ENCODE results near the gene HOXC10. TPM values are rescaled to one million over a fixed set of nuclear protein-coding genes. Genes with fewer than 3 reads are reported as not detected.

The HOXC10 gene
- total RNA-seq, 2 donors from 2014 or later = not detected

GRCh38 chr12:53959314-53959713 is 25.6 kb upstream of the HOXC10 start:
- TF ChIP-seq CTCF (conservative IDR thresholded peaks at IDR 0.05) = no peak
- no peak for DNase-seq

DNA sequence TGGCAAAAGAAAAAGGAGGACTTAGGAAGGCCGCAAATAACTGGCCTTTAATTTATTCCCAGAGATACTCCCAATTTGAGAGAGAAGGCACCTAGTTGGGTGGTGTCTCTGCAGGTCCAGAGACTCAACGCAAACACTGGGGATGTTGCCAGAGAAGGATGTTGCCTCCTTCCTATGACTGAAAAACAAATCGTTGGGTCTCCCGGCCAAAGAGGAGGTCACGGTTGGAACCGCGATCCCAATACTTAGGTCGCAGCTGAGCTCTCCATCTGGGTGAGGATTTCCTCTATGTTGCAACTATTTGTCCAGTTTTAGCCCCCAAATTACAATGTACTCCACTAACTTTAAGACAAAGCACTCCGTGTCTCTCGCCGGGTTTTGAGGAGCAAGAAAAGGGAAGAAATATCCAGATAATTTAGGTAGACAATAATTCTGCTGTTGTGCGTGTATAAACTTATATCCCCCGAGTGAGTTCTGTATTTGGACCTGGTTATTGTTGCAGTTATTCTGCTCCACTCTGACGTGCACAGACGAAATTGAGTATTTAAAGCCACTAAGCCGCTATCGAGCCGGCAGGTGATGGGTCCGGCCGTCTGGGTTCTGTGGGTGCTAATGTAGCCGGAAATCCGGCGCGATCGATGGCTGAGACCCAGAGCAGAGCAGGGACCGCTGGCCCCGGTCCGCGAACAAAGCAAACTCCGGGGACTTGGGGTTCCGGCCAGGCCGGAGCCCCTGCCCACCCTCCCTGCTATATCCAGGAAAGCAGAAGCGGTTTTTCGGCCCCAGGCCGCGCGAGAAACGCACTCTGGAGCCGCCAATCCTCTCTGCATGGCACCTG is 24.5 kb upstream of the HOXC10 start:
- Histone ChIP-seq H3K27ac (ENCODE audit: low read depth, low read length) (no peak overlapping the region), H3K27me3 (ENCODE audit: control insufficient read depth, insufficient read depth, low read length, poor library complexity, severe bottlenecking) (peaks cover 100% of the 10 kb centered on the region), H3K9ac (ENCODE audit: extremely low read depth, low read length, poor library complexity, severe bottlenecking) (no peak overlapping the region), H3K9me3 (ENCODE audit: control insufficient read depth, low read length) (peaks cover 4% of the 10 kb centered on the region), H3K4me1 (ENCODE audit: control insufficient read depth, insufficient read depth, low read length) (no peaks in the 10 kb centered on the region), H3K36me3 (ENCODE audit: control insufficient read depth, insufficient read depth, low read length) (no peaks in the 10 kb centered on the region), H3K4me3 (ENCODE audit: low read length) (no peak overlapping the region)
- no peak overlapping the region for H3K27ac Mint-ChIP-seq
- no peak overlapping the region for H3K4me3 Mint-ChIP-seq
- peaks cover 100% of the 10 kb centered on the region for H3K27me3 Mint-ChIP-seq (ENCODE audit: insufficient read depth)
- peak; percentile 76 for DNase-seq
- WGBS, 2 experiments (ENCODE audit: insufficient coverage in 1 of 2, insufficient read length in 1 of 2) = 28 to 50% methylated on average over 10 to 39 of the region's 39 CpGs
- no peaks in the 10 kb centered on the region for H3K9me3 Mint-ChIP-seq
- no peaks in the 10 kb centered on the region for H3K4me1 Mint-ChIP-seq
- H3K36me3 Mint-ChIP-seq (ENCODE audit: low read depth) = no peaks in the 10 kb centered on the region
- no peak for TF ChIP-seq CTCF (conservative IDR thresholded peaks at IDR 0.05)

More at GRCh38 chr12:53959314-53959713, 25.6 kb upstream of the HOXC10 start:
- H3K4me3 Mint-ChIP-seq = no peak overlapping the region
- WGBS, 2 experiments (ENCODE audit: insufficient coverage in 1 of 2, insufficient read length in 1 of 2) = 31 to 32% methylated on average over 2 to 4 of the region's 4 CpGs
- H3K4me1 ChIP-seq (ENCODE audit: control insufficient read depth, insufficient read depth, low read length) = no peaks in the 10 kb centered on the region
- no peaks in the 10 kb centered on the region for H3K36me3 Mint-ChIP-seq (ENCODE audit: low read depth)
- H3K9me3 ChIP-seq (ENCODE audit: control insufficient read depth, low read length) = peaks cover 10% of the 10 kb centered on the region
- H3K36me3 ChIP-seq (ENCODE audit: control insufficient read depth, insufficient read depth, low read length) = no peaks in the 10 kb centered on the region
- no peak overlapping the region for H3K27ac Mint-ChIP-seq
- H3K9me3 Mint-ChIP-seq = no peaks in the 10 kb centered on the region
- H3K27me3 Mint-ChIP-seq (ENCODE audit: insufficient read depth) = peaks cover 99% of the 10 kb centered on the region
- H3K4me1 Mint-ChIP-seq = no peaks in the 10 kb centered on the region
- no peak overlapping the region for H3K9ac ChIP-seq (ENCODE audit: extremely low read depth, low read length, poor library complexity, severe bottlenecking)
- no peak overlapping the region for H3K27ac ChIP-seq (ENCODE audit: low read depth, low read length)
- H3K27me3 ChIP-seq (ENCODE audit: control insufficient read depth, insufficient read depth, low read length, poor library complexity, severe bottlenecking) = peaks cover 100% of the 10 kb centered on the region
- no peak overlapping the region for H3K4me3 ChIP-seq (ENCODE audit: low read length)

DNA sequence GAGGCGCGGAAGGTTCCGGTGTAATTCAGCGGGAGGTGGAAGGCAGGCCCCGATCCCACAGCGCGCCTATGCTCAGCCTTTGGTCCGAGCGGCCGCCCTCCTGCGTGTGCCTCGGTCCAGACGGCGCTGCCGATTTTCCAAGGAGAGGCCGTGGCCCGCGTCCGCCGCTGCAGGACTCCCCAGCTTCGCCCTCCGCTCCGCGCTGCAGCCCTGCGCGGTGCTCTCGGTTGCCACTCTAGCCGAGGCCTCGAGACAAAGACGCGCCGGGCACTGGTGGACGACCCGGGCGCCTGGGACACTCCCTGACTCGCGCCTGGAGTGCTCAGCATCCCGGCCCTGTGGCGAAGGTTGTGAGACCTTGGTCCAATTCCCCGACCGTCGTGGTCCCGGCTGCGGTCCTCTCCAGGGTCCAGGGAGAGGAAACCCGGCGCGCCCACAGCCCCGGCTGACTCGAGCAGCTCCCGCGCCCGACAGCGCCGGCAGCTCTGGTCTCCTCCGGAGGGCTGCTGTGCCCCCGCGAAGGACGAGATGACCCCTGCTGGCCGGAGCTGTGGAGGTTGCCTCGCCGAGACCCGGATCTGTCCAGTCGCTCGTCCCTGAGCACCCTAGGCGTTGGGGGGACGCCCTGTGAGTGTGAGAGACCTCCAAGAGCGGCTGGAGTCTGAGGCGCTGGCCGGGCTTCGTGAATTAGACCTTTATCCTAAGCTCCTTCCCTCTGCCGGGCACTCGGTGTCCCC is 23.8 kb upstream of the HOXC10 start:
- Mint-ChIP-seq H3K4me3 (no peak overlapping the region), H3K27me3 (ENCODE audit: insufficient read depth) (peaks cover 100% of the 10 kb centered on the region), H3K9me3 (no peaks in the 10 kb centered on the region), H3K36me3 (ENCODE audit: low read depth) (no peaks in the 10 kb centered on the region), H3K27ac (no peak overlapping the region), H3K4me1 (peaks cover under 1% of the 10 kb centered on the region)
- peak; percentile 55 for TF ChIP-seq CTCF (conservative IDR thresholded peaks at IDR 0.05)
- no peak overlapping the region for H3K4me3 ChIP-seq (ENCODE audit: low read length)
- no peak overlapping the region for H3K9ac ChIP-seq (ENCODE audit: extremely low read depth, low read length, poor library complexity, severe bottlenecking)
- no peaks in the 10 kb centered on the region for H3K36me3 ChIP-seq (ENCODE audit: control insufficient read depth, insufficient read depth, low read length)
- H3K9me3 ChIP-seq (ENCODE audit: control insufficient read depth, low read length) = no peaks in the 10 kb centered on the region
- peak; percentile 88 for DNase-seq
- 2 to 6% methylated on average over 36 to 72 of the region's 72 CpGs for WGBS, 2 experiments (ENCODE audit: insufficient coverage in 1 of 2, insufficient read length in 1 of 2)
- H3K27me3 ChIP-seq (ENCODE audit: control insufficient read depth, insufficient read depth, low read length, poor library complexity, severe bottlenecking) = peaks cover 100% of the 10 kb centered on the region
- H3K27ac ChIP-seq (ENCODE audit: low read depth, low read length) = no peak overlapping the region
- H3K4me1 ChIP-seq (ENCODE audit: control insufficient read depth, insufficient read depth, low read length) = no peaks in the 10 kb centered on the region
